GM21381 (cell line): ENCODE measurements around the gene AMPH.

ENCODE experiments used
- ATAC-seq: cut with Tn5 transposase; IDR thresholded peaks from one replicate; pipeline ENCODE4 v1.9.1; 2021; ENCODE audit warnings: mild to moderate bottlenecking, moderate library complexity; ENCODE audit not compliant: unreplicated experiment

Gene AMPH

GRCh38 chr7:38545977-38546376 lies 85.2 kb downstream of the AMPH start:
- no peak for ATAC-seq

GRCh38 chr7:38542156-38542555 lies 89.0 kb downstream of the AMPH start:
- ATAC-seq: no peak

GRCh38 chr7:38541440-38541839 lies 89.7 kb downstream of the AMPH start:
- ATAC-seq: no peak

GRCh38 chr7:38539477-38540081 lies 91.6 kb downstream of the AMPH start:
- ATAC-seq: no peak

GRCh38 chr7:38535073-38535472 lies 96.1 kb downstream of the AMPH start:
- no peak for ATAC-seq

- ATAC-seq: no peak
These were observed 105.3 kb downstream of the AMPH start for GRCh38 chr7:38525857-38526256.

GRCh38 chr7:38524786-38525185 lies 106.4 kb downstream of the AMPH start:
- no peak for ATAC-seq

- ATAC-seq: no peak
These were observed 110.4 kb downstream of the AMPH start for GRCh38 chr7:38520741-38521140.

- ATAC-seq: no peak
These were observed 112.6 kb downstream of the AMPH start for GRCh38 chr7:38518541-38518940.

- ATAC-seq: no peak
These were observed 118.5 kb downstream of the AMPH start for GRCh38 chr7:38512704-38513103.

GRCh38 chr7:38512291-38512690 lies 118.9 kb downstream of the AMPH start:
- ATAC-seq: no peak

GRCh38 chr7:38507384-38507783 lies 123.8 kb downstream of the AMPH start:
- ATAC-seq: no peak

GRCh38 chr7:38506756-38507155 lies 124.4 kb downstream of the AMPH start:
- ATAC-seq: no peak

GRCh38 chr7:38506004-38506403 lies 125.2 kb downstream of the AMPH start:
- no peak for ATAC-seq

GRCh38 chr7:38504684-38505083 lies 126.5 kb downstream of the AMPH start:
- ATAC-seq: no peak

- ATAC-seq: no peak
These were observed 128.3 kb downstream of the AMPH start for GRCh38 chr7:38502848-38503247.

GRCh38 chr7:38502289-38502688 lies 128.9 kb downstream of the AMPH start:
- ATAC-seq: no peak

- no peak for ATAC-seq
These were observed 139.2 kb downstream of the AMPH start for GRCh38 chr7:38492010-38492409.

GRCh38 chr7:38482521-38482920 lies 148.7 kb downstream of the AMPH start:
- ATAC-seq: no peak

GRCh38 chr7:38481401-38481800 lies 149.8 kb downstream of the AMPH start:
- ATAC-seq: no peak

GRCh38 chr7:38478404-38478803 lies 152.8 kb downstream of the AMPH start:
- ATAC-seq: no peak

GRCh38 chr7:38477333-38477732 lies 153.8 kb downstream of the AMPH start:
- ATAC-seq: no peak

- no peak for ATAC-seq
These were observed 154.4 kb downstream of the AMPH start for GRCh38 chr7:38476764-38477163.
